Endothelial cell of umbilical vein (primary cell): ENCODE data around the gene LRP1. TPM values are rescaled to one million over a fixed set of nuclear protein-coding genes. Genes with fewer than 3 reads are reported as not detected.

Experiments
- BruUV-seq: library from RNA; stranded (reverse); fragments of 400-500 nt; replicated peaks from 2 replicates; lab custom pipeline; 2021; lab: Mats Ljungman, UMichigan
- CTCF ChIA-PET: fragments of 300-600, 350-600 bp; sonication (Branson Sonifier 250); formaldehyde crosslinking; loops from one replicate; lab custom pipeline; 2021; ENCODE audit warnings: antibody characterized with exemption, inconsistent platforms; lab: Charles Lee
- POLR2A ChIA-PET: fragments of 300-600, 350-600 bp; sonication (Branson Sonifier 250); formaldehyde crosslinking; loops from one replicate; lab custom pipeline; 2021; ENCODE audit warnings: antibody characterized with exemption, inconsistent platforms; lab: Charles Lee
- DNase-seq: peaks from one replicate; pipeline ENCODE4 v3.0.0-alpha.2; 2011; ENCODE audit warnings: low read depth, low spot score
- FAIRE-seq: peaks from 2 replicates; lab custom pipeline; 2011; peaks lifted over from hg19 to GRCh38; lab: Jason Lieb, UNC
- H2AFZ ChIP-seq: 2 replicates; pipeline ENCODE4 v1.6.0; 2012; ENCODE audit warnings: low read depth, low read length, control low read depth, inconsistent platforms
- H3K27ac ChIP-seq: 2 replicates; pipeline ENCODE4 v1.5.1; 2011; ENCODE audit warnings: low read depth, mild to moderate bottlenecking, control low read depth, low read length, moderate library complexity; ENCODE audit not compliant: insufficient read depth
- H3K27me3 ChIP-seq, 2 experiments: 2 replicates each; pipeline versions ENCODE4 v1.6.0 to v1.6.1; 2011; ENCODE audit warnings: low read length in 2 of 2, mixed read lengths in 1 of 2; ENCODE audit not compliant: control insufficient read depth in 2 of 2, insufficient read depth in 2 of 2
- H3K36me3 ChIP-seq, 2 experiments: 2 replicates in 1 of 2; 3 replicates in 1 of 2; pipeline ENCODE4 v1.5.1; 2011; ENCODE audit warnings: low read length in 2 of 2, mild to moderate bottlenecking in 1 of 2, moderate library complexity in 1 of 2; ENCODE audit not compliant: control insufficient read depth in 2 of 2, insufficient read depth in 2 of 2; ENCODE audit errors: extremely low read depth in 1 of 2
- H3K4me1 ChIP-seq: 3 replicates; pipeline ENCODE4 v1.5.1; 2011; ENCODE audit warnings: mild to moderate bottlenecking, low read length; ENCODE audit not compliant: control insufficient read depth, insufficient read depth; ENCODE audit errors: extremely low read depth
- H3K4me2 ChIP-seq: 2 replicates; pipeline ENCODE4 v1.6.1; 2011; ENCODE audit warnings: low read length, control low read depth, mixed read lengths; ENCODE audit not compliant: insufficient read depth
- H3K4me3 ChIP-seq, 3 experiments: fragments of 200-600 bp in 1 of 3; sonication (generic), shearing (Covaris generic) in 1 of 3; replicated peaks in 1 of 3; 2 replicates each; pipeline ENCODE4 v1.5.1; 2011 to 2016; ENCODE audit warnings: control low read depth in 3 of 3, low read length in 3 of 3, mild to moderate bottlenecking in 2 of 3, inconsistent platforms in 1 of 3, low read depth in 1 of 3, moderate library complexity in 1 of 3; ENCODE audit not compliant: insufficient read depth in 1 of 3
- H3K79me2 ChIP-seq: 2 replicates; pipeline ENCODE4 v1.6.0; 2012; ENCODE audit warnings: low read length, inconsistent platforms; ENCODE audit not compliant: control insufficient read depth, insufficient read depth
- H3K9ac ChIP-seq: replicated peaks from 2 replicates; pipeline ENCODE3; 2011; ENCODE audit warnings: low read length, control low read depth; ENCODE audit not compliant: insufficient read depth; ENCODE audit errors: extremely low read depth
- H3K9me1 ChIP-seq: replicated peaks from 3 replicates; pipeline ENCODE4 v1.6.0; 2011; ENCODE audit warnings: mild to moderate bottlenecking, low read length; ENCODE audit not compliant: control insufficient read depth, insufficient read depth; ENCODE audit errors: extremely low read depth
- H3K9me3 ChIP-seq: replicated peaks from 2 replicates; pipeline ENCODE4 v1.5.1; 2012; ENCODE audit warnings: low read length, inconsistent platforms; ENCODE audit not compliant: control insufficient read depth, insufficient read depth
- H4K20me1 ChIP-seq: replicated peaks from 2 replicates; pipeline ENCODE3; 2011; ENCODE audit warnings: mild to moderate bottlenecking, low read length; ENCODE audit not compliant: control insufficient read depth, insufficient read depth; ENCODE audit errors: extremely low read depth
- EZH2 ChIP-seq: IDR thresholded peaks from 2 replicates; pipeline ENCODE4 v1.6.1; 2012; ENCODE audit warnings: borderline replicate concordance, low read depth, mild to moderate bottlenecking, moderate library complexity, low read length, inconsistent platforms; ENCODE audit not compliant: severe bottlenecking
- FOS ChIP-seq: IDR thresholded peaks from 2 replicates; pipeline ENCODE4 v1.6.1; 2011; ENCODE audit warnings: mild to moderate bottlenecking, low read length, moderate library complexity, borderline replicate concordance; ENCODE audit not compliant: insufficient read depth
- GATA2 ChIP-seq: IDR thresholded peaks from 2 replicates; pipeline ENCODE4 v1.7.0; 2011; ENCODE audit warnings: low read depth, mild to moderate bottlenecking, moderate library complexity, mixed read lengths, low read length; ENCODE audit not compliant: insufficient read length, insufficient read depth
- JUN ChIP-seq: IDR thresholded peaks from 2 replicates; pipeline ENCODE4 v1.6.1; 2011; ENCODE audit warnings: borderline replicate concordance, low read depth; ENCODE audit not compliant: insufficient read length, insufficient read depth
- MYC ChIP-seq: IDR thresholded peaks from one replicate; pipeline ENCODE4 v1.6.1; 2011; ENCODE audit warnings: mild to moderate bottlenecking, low read depth, low read length
- POLR2A ChIP-seq: IDR thresholded peaks from 2 replicates; pipeline ENCODE4 v1.6.1; 2012; ENCODE audit warnings: low read depth, mild to moderate bottlenecking, control low read depth, low read length
- POLR2AphosphoS5 ChIP-seq: IDR thresholded peaks from 2 replicates; pipeline ENCODE4 v1.6.1; 2012; ENCODE audit warnings: low read depth, mild to moderate bottlenecking, control low read depth, low read length, moderate library complexity; ENCODE audit not compliant: insufficient read depth
- dilution Hi-C: fragments of 300-500 bp; cut with MboI; formaldehyde crosslinking; loops from one replicate; pipeline ENCODE4 v1.15.0; 2019; ENCODE audit warnings: low sequenced_read_pairs; ENCODE audit not compliant: extremely low pct_ligation_motif_present
- intact Hi-C: fragments of 100-400 bp; cut with micrococcal nuclease; formaldehyde crosslinking; loops from one replicate; pipeline ENCODE4 v1.10.0; 2022
- polyA plus RNA-seq, 4 experiments: library from polyadenylated mRNA; depleted of rRNA in 3 of 4; stranded (reverse) in 3 of 4; unstranded in 1 of 4; fragments of >200 nt; gene quantifications; 2 replicates each; pipeline versions ENCODE4 v1.2.1 to v1.2.3, GENCODE V29; 2011 to 2012; ENCODE audit warnings: missing spikeins in 1 of 4
- total RNA-seq: library from RNA; stranded (reverse); gene quantifications from 2 replicates; pipeline ENCODE4 v1.2.3, GENCODE V29; 2021
- TF ChIP-seq, protein P1 (sequence below), 2 donors: IDR thresholded peaks; 1 replicate in 1 of 2; 2 replicates in 1 of 2; pipeline ENCODE4 v1.5.1; 2011; ENCODE audit warnings: low read length in 2 of 2, mild to moderate bottlenecking in 2 of 2, moderate library complexity in 2 of 2, control low read depth in 1 of 2, inconsistent platforms in 1 of 2, low read depth in 1 of 2; ENCODE audit not compliant: insufficient read depth in 1 of 2; ENCODE audit errors: extremely low read depth in 1 of 2
- TF ChIP-seq, protein P2 (sequence below): IDR thresholded peaks from 2 replicates; pipeline ENCODE4 v1.6.1; 2011; ENCODE audit not compliant: insufficient read depth, insufficient read length

Gene LRP1
- total and polyA plus RNA-seq, 2 donors (not counting 3 experiments of a cell fraction or from before 2014, with no cell fraction given), result 1.6 to 4.6 TPM

DNA sequence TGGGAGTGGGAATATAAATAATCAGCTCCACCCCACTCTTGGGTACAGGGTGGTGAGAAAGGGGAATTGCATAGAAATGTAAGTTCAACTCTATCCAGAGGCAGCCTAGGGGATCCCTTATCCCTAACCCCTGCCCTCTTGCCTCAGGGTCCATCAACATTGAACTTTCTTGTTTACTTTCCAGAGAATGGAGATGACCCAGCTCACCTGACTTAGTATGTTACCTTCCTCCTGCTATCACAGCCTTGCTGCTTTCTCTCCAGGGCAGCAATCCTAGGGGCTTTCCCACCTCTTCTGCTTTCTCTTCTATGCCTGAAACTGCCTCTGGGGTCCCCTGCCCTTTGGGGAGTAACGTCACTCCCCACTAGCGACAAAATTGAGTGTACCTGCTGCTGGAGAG is 2.7 kb downstream of the LRP1 start:
- no peak overlapping the region for H3K4me3 ChIP-seq
- H3K4me2 ChIP-seq, result no peak overlapping the region
- ChIA-PET POLR2A (no interaction called here), CTCF (interaction anchor here (18.0 kb wide), 1 partner anchor 40 kb away, joined by 429 read pairs; no protein-coding TSS in a partner anchor)
- H3K79me2 ChIP-seq, result no peaks in the 10 kb centered on the region
- intact Hi-C loops, result no loop called here
- H3K36me3 ChIP-seq, result no peaks in the 10 kb centered on the region
- TF ChIP-seq POLR2AphosphoS5, result no peak
- no peak for TF ChIP-seq EZH2
- TF ChIP-seq MYC, result no peak
- TF ChIP-seq POLR2A, result no peak
- TF ChIP-seq, protein P1, sequence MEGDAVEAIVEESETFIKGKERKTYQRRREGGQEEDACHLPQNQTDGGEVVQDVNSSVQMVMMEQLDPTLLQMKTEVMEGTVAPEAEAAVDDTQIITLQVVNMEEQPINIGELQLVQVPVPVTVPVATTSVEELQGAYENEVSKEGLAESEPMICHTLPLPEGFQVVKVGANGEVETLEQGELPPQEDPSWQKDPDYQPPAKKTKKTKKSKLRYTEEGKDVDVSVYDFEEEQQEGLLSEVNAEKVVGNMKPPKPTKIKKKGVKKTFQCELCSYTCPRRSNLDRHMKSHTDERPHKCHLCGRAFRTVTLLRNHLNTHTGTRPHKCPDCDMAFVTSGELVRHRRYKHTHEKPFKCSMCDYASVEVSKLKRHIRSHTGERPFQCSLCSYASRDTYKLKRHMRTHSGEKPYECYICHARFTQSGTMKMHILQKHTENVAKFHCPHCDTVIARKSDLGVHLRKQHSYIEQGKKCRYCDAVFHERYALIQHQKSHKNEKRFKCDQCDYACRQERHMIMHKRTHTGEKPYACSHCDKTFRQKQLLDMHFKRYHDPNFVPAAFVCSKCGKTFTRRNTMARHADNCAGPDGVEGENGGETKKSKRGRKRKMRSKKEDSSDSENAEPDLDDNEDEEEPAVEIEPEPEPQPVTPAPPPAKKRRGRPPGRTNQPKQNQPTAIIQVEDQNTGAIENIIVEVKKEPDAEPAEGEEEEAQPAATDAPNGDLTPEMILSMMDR (IDR thresholded peaks at IDR 0.05; ENCODE audit: extremely low read depth in 1 of 2, insufficient read depth in 1 of 2, low read depth in 1 of 2, low read length in 2 of 2), result no peak
- TF ChIP-seq GATA2, result no peak
- TF ChIP-seq, protein P2, sequence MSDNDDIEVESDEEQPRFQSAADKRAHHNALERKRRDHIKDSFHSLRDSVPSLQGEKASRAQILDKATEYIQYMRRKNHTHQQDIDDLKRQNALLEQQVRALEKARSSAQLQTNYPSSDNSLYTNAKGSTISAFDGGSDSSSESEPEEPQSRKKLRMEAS, result no peak
- no peak for TF ChIP-seq FOS
- no peak for TF ChIP-seq JUN
- no TSS peak for BruUV-seq
- H3K9ac ChIP-seq, result no peak overlapping the region
- DNase-seq, result no peak
- H3K9me1 ChIP-seq, result no peaks in the 10 kb centered on the region
- H3K27me3 ChIP-seq, result peaks cover 48 to 51% of the 10 kb centered on the region in 2 experiments
- FAIRE-seq, result no peak
- dilution Hi-C loops, result no loop called here
- H3K27ac ChIP-seq, result no peak overlapping the region
- H3K4me1 ChIP-seq, result peaks cover 4% of the 10 kb centered on the region
- H3K9me3 ChIP-seq, result no peaks in the 10 kb centered on the region
- H2AFZ ChIP-seq, result no peak overlapping the region
- H4K20me1 ChIP-seq, result no peaks in the 10 kb centered on the region
